MG63 (cell line): Measurements from ENCODE around the gene GLIS2. TPM values are rescaled to one million over a fixed set of nuclear protein-coding genes. Genes with fewer than 3 reads are reported as not detected.

Source experiments
- DNase-seq: peaks from one replicate; pipeline ENCODE4 v3.0.0-alpha.2; 2020
- H3K27me3 ChIP-seq: fragments of 250-450 bp; sonication (Bioruptor Pico); 2 replicates; pipeline ENCODE4 v1.5.1; 2020; ENCODE audit warnings: mild to moderate bottlenecking, moderate library complexity
- H3K36me3 ChIP-seq: fragments of 250-450 bp; sonication (Bioruptor Pico); 2 replicates; pipeline ENCODE4 v1.5.1; 2020; ENCODE audit warnings: mild to moderate bottlenecking, moderate library complexity
- H3K4me3 ChIP-seq: fragments of 250-450 bp; sonication (Bioruptor Pico); 2 replicates; pipeline ENCODE4 v1.5.1; 2020; ENCODE audit warnings: mild to moderate bottlenecking, moderate library complexity
- H3K9me3 ChIP-seq: fragments of 250-450 bp; sonication (Bioruptor Pico); 2 replicates; pipeline ENCODE4 v1.5.1; 2020; ENCODE audit warnings: mild to moderate bottlenecking, moderate library complexity
- total RNA-seq: library from RNA; depleted of rRNA; stranded (reverse); fragments of >200 nt; shearing (Covaris generic); gene quantifications from 2 replicates; pipeline ENCODE4 v1.2.3, GENCODE V29; 2014; ENCODE audit warnings: low replicate concordance

Gene GLIS2
- total RNA-seq, 1 experiment from 2014 or later = 2.1 TPM

GRCh38 chr16:4376893-4377572 lies 61.2 kb downstream of the GLIS2 start:
- Histone ChIP-seq H3K36me3 (peaks cover 80% of the 10 kb centered on the region), H3K9me3 (no peaks in the 10 kb centered on the region), H3K4me3 (no peak overlapping the region), H3K27me3 (no peaks in the 10 kb centered on the region)
- DNase-seq = no peak

- Histone ChIP-seq H3K36me3 (peaks cover 81% of the 10 kb centered on the region), H3K4me3 (no peak overlapping the region), H3K9me3 (no peaks in the 10 kb centered on the region), H3K27me3 (no peaks in the 10 kb centered on the region)
- no peak for DNase-seq
Measured at GRCh38 chr16:4377573-4378154, 61.8 kb downstream of the GLIS2 start.

- Histone ChIP-seq H3K27me3 (no peaks in the 10 kb centered on the region), H3K4me3 (no peak overlapping the region), H3K36me3 (peaks cover 83% of the 10 kb centered on the region), H3K9me3 (no peaks in the 10 kb centered on the region)
- no peak for DNase-seq
Measured at GRCh38 chr16:4378161-4378666, 62.3 kb downstream of the GLIS2 start.

GRCh38 chr16:4378999-4379690 lies 63.3 kb downstream of the GLIS2 start:
- H3K27me3 ChIP-seq = no peaks in the 10 kb centered on the region
- no peaks in the 10 kb centered on the region for H3K9me3 ChIP-seq
- DNase-seq = no peak
- H3K36me3 ChIP-seq = peaks cover 87% of the 10 kb centered on the region
- no peak overlapping the region for H3K4me3 ChIP-seq

- peaks cover 82% of the 10 kb centered on the region for H3K36me3 ChIP-seq
- no peaks in the 10 kb centered on the region for H3K27me3 ChIP-seq
- DNase-seq = no peak
- H3K4me3 ChIP-seq = no peak overlapping the region
- H3K9me3 ChIP-seq = no peaks in the 10 kb centered on the region
Measured at GRCh38 chr16:4380119-4381063, 64.5 kb downstream of the GLIS2 start.

- Histone ChIP-seq H3K9me3 (no peaks in the 10 kb centered on the region), H3K4me3 (no peak overlapping the region), H3K27me3 (no peaks in the 10 kb centered on the region), H3K36me3 (peaks cover 80% of the 10 kb centered on the region)
- DNase-seq = no peak
Measured at GRCh38 chr16:4381072-4381934, 65.4 kb downstream of the GLIS2 start.

GRCh38 chr16:4381935-4382794 lies 66.3 kb downstream of the GLIS2 start:
- peaks cover 79% of the 10 kb centered on the region for H3K36me3 ChIP-seq

GRCh38 chr16:4382795-4383357 lies 67.0 kb downstream of the GLIS2 start:
- no peak overlapping the region for H3K4me3 ChIP-seq
- no peak for DNase-seq
- H3K27me3 ChIP-seq = no peaks in the 10 kb centered on the region
- H3K36me3 ChIP-seq = peaks cover 76% of the 10 kb centered on the region
- H3K9me3 ChIP-seq = no peaks in the 10 kb centered on the region

More at GRCh38 chr16:4381935-4382794, 66.3 kb downstream of the GLIS2 start:
- no peak overlapping the region for H3K4me3 ChIP-seq
- DNase-seq = no peak
- H3K27me3 ChIP-seq = no peaks in the 10 kb centered on the region
- H3K9me3 ChIP-seq = no peaks in the 10 kb centered on the region

GRCh38 chr16:4383591-4384444 lies 68.0 kb downstream of the GLIS2 start:
- H3K4me3 ChIP-seq = no peak overlapping the region
- no peaks in the 10 kb centered on the region for H3K9me3 ChIP-seq
- peaks cover 70% of the 10 kb centered on the region for H3K36me3 ChIP-seq
- no peak for DNase-seq
- H3K27me3 ChIP-seq = no peaks in the 10 kb centered on the region

GRCh38 chr16:4384509-4384942 lies 68.7 kb downstream of the GLIS2 start:
- no peak for DNase-seq
- no peaks in the 10 kb centered on the region for H3K9me3 ChIP-seq
- H3K27me3 ChIP-seq = no peaks in the 10 kb centered on the region
- H3K4me3 ChIP-seq = no peak overlapping the region
- peaks cover 63% of the 10 kb centered on the region for H3K36me3 ChIP-seq

- Histone ChIP-seq H3K36me3 (peaks cover 60% of the 10 kb centered on the region), H3K4me3 (no peak overlapping the region), H3K27me3 (no peaks in the 10 kb centered on the region), H3K9me3 (no peaks in the 10 kb centered on the region)
- no peak for DNase-seq
Measured at GRCh38 chr16:4385066-4385788, 69.4 kb downstream of the GLIS2 start.

- no peak for DNase-seq
- H3K9me3 ChIP-seq = no peaks in the 10 kb centered on the region
- H3K36me3 ChIP-seq = peaks cover 53% of the 10 kb centered on the region
- H3K27me3 ChIP-seq = no peaks in the 10 kb centered on the region
- no peak overlapping the region for H3K4me3 ChIP-seq
Measured at GRCh38 chr16:4385789-4386450, 70.1 kb downstream of the GLIS2 start.

- H3K4me3 ChIP-seq = no peak overlapping the region
- peaks cover 48% of the 10 kb centered on the region for H3K36me3 ChIP-seq
- DNase-seq = peak; percentile 65
- no peaks in the 10 kb centered on the region for H3K9me3 ChIP-seq
- no peaks in the 10 kb centered on the region for H3K27me3 ChIP-seq
Measured at GRCh38 chr16:4386451-4386805, 70.6 kb downstream of the GLIS2 start.
